GM12878 (cell line): ENCODE measurements around the gene SORCS1. TPM values are rescaled to one million over a fixed set of nuclear protein-coding genes. Genes with fewer than 3 reads are reported as not detected.

Source experiments
- ATAC-seq: fragments of 200-7000 bp; cut with Tn5 transposase; 3 replicates; pipeline ENCODE4 v1.9.1; 2020; ENCODE audit warnings: mild to moderate bottlenecking, moderate library complexity
- BruUV-seq: library from RNA; stranded (reverse); fragments of 400-500 nt; replicated peaks from 2 replicates; lab custom pipeline; 2021; lab: Mats Ljungman, UMichigan
- CTCF ChIA-PET: fragments of 300-600 bp; sonication (Branson Sonifier 250); formaldehyde crosslinking; extraction: SDS; loops from one replicate; lab custom pipeline; 2021; ENCODE audit warnings: inconsistent platforms; lab: Yijun Ruan, JAX
- POLR2A ChIA-PET: fragments of 350-600 bp; formaldehyde crosslinking; extraction: SDS; loops from one replicate; lab custom pipeline; 2021; ENCODE audit warnings: inconsistent platforms; lab: Charles Lee
- RAD21 ChIA-PET: fragments of 300-600 bp; sonication (Branson Sonifier 250); formaldehyde crosslinking; loops from one replicate; lab custom pipeline; 2023; ENCODE audit warnings: antibody characterized with exemption; ENCODE audit not compliant: unreplicated experiment; lab: Charles Lee
- SMC1A ChIA-PET: fragments of 300-600 bp; sonication (Branson Sonifier 250); formaldehyde crosslinking; loops from one replicate; lab custom pipeline; 2023; ENCODE audit not compliant: unreplicated experiment, uncharacterized antibody; lab: Charles Lee
- DNase-seq: peaks from one replicate; pipeline ENCODE4 v3.0.0-alpha.2; 2011; ENCODE audit warnings: low read depth, low spot score
- FAIRE-seq: peaks from 3 replicates; lab custom pipeline; 2011; peaks lifted over from hg19 to GRCh38; lab: Jason Lieb, UNC
- H2AFZ ChIP-seq: 2 replicates; pipeline ENCODE4 v1.6.0; 2011; ENCODE audit warnings: low read depth, low read length, control low read depth; ENCODE audit not compliant: control insufficient read depth
- H3K27ac ChIP-seq: 2 replicates; pipeline ENCODE4 v1.5.1; 2011; ENCODE audit warnings: control low read depth; ENCODE audit not compliant: control insufficient read depth, insufficient read depth
- H3K27me3 ChIP-seq, 2 experiments: replicated peaks in 1 of 2; 2 replicates each; pipeline versions ENCODE4 v1.6.0 to v1.6.1; 2011; ENCODE audit warnings: low read length in 1 of 2; ENCODE audit not compliant: control insufficient read depth in 2 of 2, insufficient read depth in 2 of 2
- H3K36me3 ChIP-seq, 2 experiments: 2 replicates each; pipeline ENCODE4 v1.5.1; 2011; ENCODE audit warnings: low read length in 1 of 2; ENCODE audit not compliant: control insufficient read depth in 2 of 2, insufficient read depth in 2 of 2
- H3K4me1 ChIP-seq: 2 replicates; pipeline ENCODE4 v1.6.1; 2011; ENCODE audit warnings: mild to moderate bottlenecking, low read length, moderate library complexity, mixed read lengths; ENCODE audit not compliant: control insufficient read depth, insufficient read depth
- H3K4me2 ChIP-seq: 2 replicates; pipeline ENCODE4 v1.6.0; 2011; ENCODE audit warnings: control low read depth; ENCODE audit not compliant: control insufficient read depth, insufficient read depth
- H3K4me3 ChIP-seq: fragments of 200-600 bp; sonication (generic); 2 replicates; pipeline ENCODE4 v1.5.1; 2016
- H3K79me2 ChIP-seq: 2 replicates; pipeline ENCODE4 v1.6.0; 2011; ENCODE audit warnings: low read length; ENCODE audit not compliant: control insufficient read depth, insufficient read depth
- H3K9ac ChIP-seq: 2 replicates; pipeline ENCODE4 v1.8.0; 2011; ENCODE audit warnings: low read length, control low read depth, mixed read lengths; ENCODE audit not compliant: control insufficient read depth, insufficient read depth
- H3K9me3 ChIP-seq: replicated peaks from 3 replicates; pipeline ENCODE4 v1.5.1; 2011; ENCODE audit warnings: mild to moderate bottlenecking, low read length; ENCODE audit not compliant: control insufficient read depth, insufficient read depth
- H4K20me1 ChIP-seq: 2 replicates; pipeline ENCODE4 v1.6.0; 2011; ENCODE audit not compliant: control insufficient read depth, insufficient read depth
- BRCA1 ChIP-seq: IDR thresholded peaks from 2 replicates; pipeline ENCODE4 v1.6.1; 2011; ENCODE audit warnings: low read depth, low read length, improper control_type of control experiment
- CBX3 ChIP-seq: fragments of 200-600 bp; sonication (generic); IDR thresholded peaks from 2 replicates; pipeline ENCODE4 v1.6.1; 2016; ENCODE audit warnings: low read depth, borderline replicate concordance
- EGR1 ChIP-seq, 2 experiments: IDR thresholded peaks; 1 replicate in 1 of 2; 2 replicates in 1 of 2; pipeline ENCODE4 v1.6.1; 2011 to 2012; ENCODE audit warnings: low read depth in 2 of 2, low read length in 2 of 2, borderline replicate concordance in 1 of 2, mild to moderate bottlenecking in 1 of 2, moderate library complexity in 1 of 2
- HDGF ChIP-seq: fragments of 450-650 bp; IDR thresholded peaks from 2 replicates; pipeline ENCODE4 v1.6.1; 2016; ENCODE audit warnings: antibody characterized with exemption
- LARP7 ChIP-seq: fragments of 450-650 bp; IDR thresholded peaks from 2 replicates; pipeline ENCODE4 v1.6.1; 2017; ENCODE audit warnings: mild to moderate bottlenecking
- MXI1 ChIP-seq: fragments of 150-350 bp; IDR thresholded peaks from 2 replicates; pipeline ENCODE4 v1.6.1; 2011; ENCODE audit warnings: low read depth, mild to moderate bottlenecking, inconsistent platforms, low read length, improper control_type of control experiment
- MYB ChIP-seq: fragments of 150-350 bp; IDR thresholded peaks from 2 replicates; pipeline ENCODE4 v1.6.1; 2014; ENCODE audit warnings: mild to moderate bottlenecking, low read depth, low read length, borderline replicate concordance
- NFXL1 ChIP-seq: fragments of 450-650 bp; IDR thresholded peaks from 2 replicates; pipeline ENCODE4 v1.6.1; 2017; ENCODE audit warnings: antibody characterized with exemption, mild to moderate bottlenecking, borderline replicate concordance
- PAX5 ChIP-seq: IDR thresholded peaks from 2 replicates; pipeline ENCODE4 v1.6.1; 2011; ENCODE audit warnings: low read depth, low read length, borderline replicate concordance
- PBX3 ChIP-seq: IDR thresholded peaks from 2 replicates; pipeline ENCODE4 v1.6.1; 2011; ENCODE audit warnings: mild to moderate bottlenecking, low read depth, low read length, moderate library complexity; ENCODE audit not compliant: insufficient replicate concordance
- RAD21 ChIP-seq: IDR thresholded peaks from 2 replicates; pipeline ENCODE4 v1.6.1; 2011; ENCODE audit warnings: mild to moderate bottlenecking, low read depth, low read length, moderate library complexity; ENCODE audit not compliant: insufficient read depth
- RB1 ChIP-seq: fragments of 450-650 bp; formaldehyde crosslinking; IDR thresholded peaks from 2 replicates; pipeline ENCODE4 v1.6.1; 2017; ENCODE audit warnings: mild to moderate bottlenecking, borderline replicate concordance
- STAT1 ChIP-seq: fragments of 450-650 bp; conservative IDR thresholded peaks from 2 replicates; pipeline ENCODE4 v1.6.1; 2014; ENCODE audit warnings: antibody characterized with exemption, mild to moderate bottlenecking
- YY1 ChIP-seq: IDR thresholded peaks from 2 replicates; pipeline ENCODE4 v1.6.1; 2011; ENCODE audit warnings: low read depth, mild to moderate bottlenecking, low read length
- ZZZ3 ChIP-seq: IDR thresholded peaks from 2 replicates; pipeline ENCODE4 v1.6.1; 2011; ENCODE audit warnings: low read depth; ENCODE audit not compliant: control insufficient read depth, insufficient read length
- WGBS: methylation state at CpG from one replicate; pipeline ENCODE4 v1.1.6; 2016; ENCODE audit warnings: low lambda C conversion rate; ENCODE audit not compliant: insufficient replicate concordance, insufficient coverage; ENCODE audit errors: missing lambda C conversion rate; 5-methylcytosine and 5-hydroxymethylcytosine counted together
- in situ Hi-C: fragments of 300-500 bp; cut with MboI; formaldehyde crosslinking; loops from 9 replicates; pipeline ENCODE4 v1.14.3; 2018; ENCODE audit warnings: mixed read lengths
- intact Hi-C: fragments of 100-400 bp; cut with micrococcal nuclease; formaldehyde crosslinking; loops from one replicate; pipeline ENCODE4 v1.14.2; 2022; ENCODE audit not compliant: unreplicated experiment
- polyA plus RNA-seq, 11 experiments: library from polyadenylated mRNA; depleted of rRNA in 4 of 11; unstranded in 6 of 11; stranded (reverse) in 5 of 11; fragments of >200 nt; fragmentation: Nextera tagmentation in 4 of 11; fragmentation: Illumina TruSeq in 1 of 11; extraction: Ambion mirVana in 4 of 11; extraction: Trizol in 1 of 11; gene quantifications; 1 replicate in 1 of 11; 2 replicates in 10 of 11; pipeline versions ENCODE4 v1.2.1 to v1.2.3, GENCODE V29; 2011 to 2016; ENCODE audit warnings: inconsistent platforms in 2 of 11, missing spikeins in 2 of 11, low read depth in 1 of 11
- total RNA-seq, 4 experiments: library from RNA; depleted of rRNA in 3 of 4; stranded (reverse); fragments of >200 nt in 3 of 4; fragmentation: Illumina TruSeq in 1 of 4; extraction: Trizol in 1 of 4; gene quantifications; 2 replicates each; pipeline versions ENCODE4 v1.2.1 to v1.2.3, GENCODE V29; 2013 to 2021
- TF ChIP-seq, protein P1 (sequence below): fragments of 450-650 bp; conservative IDR thresholded peaks from 2 replicates; pipeline ENCODE4 v1.6.1; 2017; ENCODE audit warnings: mild to moderate bottlenecking, moderate library complexity
- TF ChIP-seq, protein P2 (sequence below): IDR thresholded peaks from 2 replicates; pipeline ENCODE4 v1.6.1; 2012; ENCODE audit warnings: low read depth, low read length, improper control_type of control experiment

Gene SORCS1
- total and polyA plus RNA-seq, 10 of the 15 experiments (the other 5 are each of a cell fraction or from before 2014, with no cell fraction given): 0.02 to 9.6 (median 0.06) TPM; not detected in 3

DNA sequence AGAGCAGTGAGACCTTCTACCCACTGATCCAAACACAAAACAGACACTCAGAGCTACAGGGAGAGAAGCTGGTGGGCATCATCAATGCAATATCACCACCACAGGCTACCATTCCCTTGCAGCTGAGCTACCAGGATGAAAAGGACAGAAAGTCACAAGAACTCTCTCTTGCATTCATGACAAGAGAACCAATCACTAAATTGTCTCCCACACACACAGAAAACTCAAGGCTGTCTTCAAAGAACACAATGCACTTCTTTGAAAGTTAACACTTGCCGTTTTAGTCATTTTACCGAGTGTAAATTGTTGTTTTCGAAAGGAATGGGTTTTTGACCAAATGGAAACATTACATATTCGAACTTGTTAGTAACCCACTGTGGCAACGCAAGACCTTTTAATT lies 626.6 kb downstream of the SORCS1 start (continued):
- no peak for TF ChIP-seq PAX5
- no peak for TF ChIP-seq MYB
- TF ChIP-seq, all 136 proteins: peak for 0

GRCh38 chr10:106535304-106535953 lies 629.1 kb downstream of the SORCS1 start:
- ChIA-PET POLR2A (no interaction called here), RAD21 (no interaction called here), SMC1A (interaction anchor here (1.7 kb wide), 1 partner anchor 12 kb away, joined by 5 read pairs; no protein-coding TSS in a partner anchor), CTCF (interaction anchor here (0.9 kb wide), 1 partner anchor 12 kb away, joined by 3 read pairs; no protein-coding TSS in a partner anchor)
- Histone ChIP-seq H3K4me2 (no peak overlapping the region), H4K20me1 (no peaks in the 10 kb centered on the region), H3K79me2 (no peaks in the 10 kb centered on the region), H3K27ac (no peak overlapping the region), H3K9me3 (no peaks in the 10 kb centered on the region), H3K4me1 (no peaks in the 10 kb centered on the region), H3K36me3 (no peaks in the 10 kb centered on the region), H3K27me3 (no peaks in the 10 kb centered on the region), H3K9ac (no peak overlapping the region), H3K4me3 (no peak overlapping the region), H2AFZ (no peak overlapping the region)
- no peak for TF ChIP-seq MYB
- TF ChIP-seq YY1: no peak
- no peak for TF ChIP-seq STAT1
- TF ChIP-seq HDGF: no peak
- TF ChIP-seq PBX3: no peak
- TF ChIP-seq MXI1: no peak
- TF ChIP-seq NFXL1: no peak
- no peak for TF ChIP-seq RB1
- TF ChIP-seq EGR1 (IDR thresholded peaks at IDR 0.05; ENCODE audit: borderline replicate concordance in 1 of 2, low read depth in 2 of 2, low read length in 2 of 2): no peak
- no peak for TF ChIP-seq BRCA1
- no peak for TF ChIP-seq ZZZ3
- no peak for TF ChIP-seq CBX3
- TF ChIP-seq RAD21: no peak
- TF ChIP-seq, protein P1, sequence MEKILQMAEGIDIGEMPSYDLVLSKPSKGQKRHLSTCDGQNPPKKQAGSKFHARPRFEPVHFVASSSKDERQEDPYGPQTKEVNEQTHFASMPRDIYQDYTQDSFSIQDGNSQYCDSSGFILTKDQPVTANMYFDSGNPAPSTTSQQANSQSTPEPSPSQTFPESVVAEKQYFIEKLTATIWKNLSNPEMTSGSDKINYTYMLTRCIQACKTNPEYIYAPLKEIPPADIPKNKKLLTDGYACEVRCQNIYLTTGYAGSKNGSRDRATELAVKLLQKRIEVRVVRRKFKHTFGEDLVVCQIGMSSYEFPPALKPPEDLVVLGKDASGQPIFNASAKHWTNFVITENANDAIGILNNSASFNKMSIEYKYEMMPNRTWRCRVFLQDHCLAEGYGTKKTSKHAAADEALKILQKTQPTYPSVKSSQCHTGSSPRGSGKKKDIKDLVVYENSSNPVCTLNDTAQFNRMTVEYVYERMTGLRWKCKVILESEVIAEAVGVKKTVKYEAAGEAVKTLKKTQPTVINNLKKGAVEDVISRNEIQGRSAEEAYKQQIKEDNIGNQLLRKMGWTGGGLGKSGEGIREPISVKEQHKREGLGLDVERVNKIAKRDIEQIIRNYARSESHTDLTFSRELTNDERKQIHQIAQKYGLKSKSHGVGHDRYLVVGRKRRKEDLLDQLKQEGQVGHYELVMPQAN: no peak
- no peak for TF ChIP-seq LARP7
- TF ChIP-seq, protein P2, sequence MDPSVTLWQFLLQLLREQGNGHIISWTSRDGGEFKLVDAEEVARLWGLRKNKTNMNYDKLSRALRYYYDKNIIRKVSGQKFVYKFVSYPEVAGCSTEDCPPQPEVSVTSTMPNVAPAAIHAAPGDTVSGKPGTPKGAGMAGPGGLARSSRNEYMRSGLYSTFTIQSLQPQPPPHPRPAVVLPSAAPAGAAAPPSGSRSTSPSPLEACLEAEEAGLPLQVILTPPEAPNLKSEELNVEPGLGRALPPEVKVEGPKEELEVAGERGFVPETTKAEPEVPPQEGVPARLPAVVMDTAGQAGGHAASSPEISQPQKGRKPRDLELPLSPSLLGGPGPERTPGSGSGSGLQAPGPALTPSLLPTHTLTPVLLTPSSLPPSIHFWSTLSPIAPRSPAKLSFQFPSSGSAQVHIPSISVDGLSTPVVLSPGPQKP: no peak
- in situ Hi-C loops: no loop called here
- DNase-seq: no peak
- no peak for ATAC-seq
- 13% methylated on average over 5 of the region's 5 CpGs for WGBS
- BruUV-seq: no TSS peak
- no peak for FAIRE-seq
- intact Hi-C loops: no loop called here
